Measurements from ENCODE around the gene WWC2.

WWC2 gene

GRCh38 chr4:183342541-183343533, 243.8 kb downstream of the WWC2 start:
- Mint-ChIP-seq H3K27ac (no peak overlapping the region), H3K27me3 (peaks cover 6 to 36% of the 10 kb centered on the region in 2 donors), H3K9me3 (no peaks in the 10 kb centered on the region), H3K4me3 (peak overlapping the region in 1 of 2 donors; percentile 56), H3K4me1 (ENCODE audit: low read depth in 2 of 2) (peaks cover 3 to 5% of the 10 kb centered on the region in 2 donors), H3K36me3 (ENCODE audit: insufficient read depth) (no peaks in the 10 kb centered on the region)
- no peak for DNase-seq
- peak; percentile 51 for ATAC-seq (replicated peaks)

GRCh38 chr4:183343730-183344129, 244.7 kb downstream of the WWC2 start:
- Mint-ChIP-seq H3K27me3 (peaks cover 6 to 45% of the 10 kb centered on the region in 2 donors), H3K27ac (no peak overlapping the region), H3K4me3 (peak overlapping the region in 1 of 2 donors; percentile 56), H3K9me3 (no peaks in the 10 kb centered on the region), H3K36me3 (ENCODE audit: insufficient read depth) (no peaks in the 10 kb centered on the region), H3K4me1 (ENCODE audit: low read depth in 2 of 2) (peaks cover 3 to 5% of the 10 kb centered on the region in 2 donors)
- DNase-seq: no peak
- no peak for ATAC-seq (replicated peaks)

- Mint-ChIP-seq H3K4me1 (ENCODE audit: low read depth in 2 of 2) (peaks cover 3 to 6% of the 10 kb centered on the region in 2 donors), H3K4me3 (no peak overlapping the region), H3K9me3 (no peaks in the 10 kb centered on the region), H3K27me3 (peaks cover 6 to 48% of the 10 kb centered on the region in 2 donors), H3K36me3 (ENCODE audit: insufficient read depth) (no peaks in the 10 kb centered on the region), H3K27ac (no peak overlapping the region)
- no peak for ATAC-seq (replicated peaks)
- DNase-seq: no peak
These were observed 245.6 kb downstream of the WWC2 start for GRCh38 chr4:183344523-183345255.

GRCh38 chr4:183345261-183345660, 246.2 kb downstream of the WWC2 start:
- DNase-seq (no peak), ATAC-seq (replicated peaks) (no peak)
- Mint-ChIP-seq H3K27ac (no peak overlapping the region), H3K36me3 (ENCODE audit: insufficient read depth) (no peaks in the 10 kb centered on the region), H3K4me1 (ENCODE audit: low read depth in 2 of 2) (peaks cover 3 to 6% of the 10 kb centered on the region in 2 donors), H3K27me3 (peaks cover 7 to 52% of the 10 kb centered on the region in 2 donors), H3K9me3 (no peaks in the 10 kb centered on the region), H3K4me3 (no peak overlapping the region)

- Mint-ChIP-seq H3K27ac (no peak overlapping the region), H3K9me3 (no peaks in the 10 kb centered on the region), H3K4me3 (no peak overlapping the region), H3K4me1 (ENCODE audit: low read depth in 2 of 2) (peaks cover 3 to 6% of the 10 kb centered on the region in 2 donors), H3K36me3 (ENCODE audit: insufficient read depth) (no peaks in the 10 kb centered on the region), H3K27me3 (peaks cover 16 to 71% of the 10 kb centered on the region in 2 donors)
- ATAC-seq (replicated peaks): no peak
- DNase-seq: no peak
These were observed 248.1 kb downstream of the WWC2 start for GRCh38 chr4:183347146-183347545.

- H3K36me3 Mint-ChIP-seq (ENCODE audit: insufficient read depth): no peaks in the 10 kb centered on the region
- H3K27me3 Mint-ChIP-seq: peaks cover 16 to 75% of the 10 kb centered on the region in 2 donors
- no peaks in the 10 kb centered on the region for H3K9me3 Mint-ChIP-seq
- H3K4me3 Mint-ChIP-seq: no peak overlapping the region
- DNase-seq (no peak), ATAC-seq (replicated peaks) (no peak)
- H3K27ac Mint-ChIP-seq: no peak overlapping the region
- H3K4me1 Mint-ChIP-seq (ENCODE audit: low read depth in 2 of 2): peaks cover 3 to 6% of the 10 kb centered on the region in 2 donors
These were observed 248.5 kb downstream of the WWC2 start for GRCh38 chr4:183347566-183347965.

- no peaks in the 10 kb centered on the region for H3K9me3 Mint-ChIP-seq
These were observed 249.1 kb downstream of the WWC2 start for GRCh38 chr4:183348136-183348535.

GRCh38 chr4:183348706-183349659, 249.9 kb downstream of the WWC2 start:
- H3K27me3 Mint-ChIP-seq: peaks cover 16 to 71% of the 10 kb centered on the region in 2 donors
- no peak overlapping the region for H3K4me3 Mint-ChIP-seq
- DNase-seq: no peak
- H3K27ac Mint-ChIP-seq: no peak overlapping the region
- no peaks in the 10 kb centered on the region for H3K36me3 Mint-ChIP-seq (ENCODE audit: insufficient read depth)
- H3K4me1 Mint-ChIP-seq (ENCODE audit: low read depth in 2 of 2): peaks cover 0 to 2% of the 10 kb centered on the region in 2 donors
- ATAC-seq (replicated peaks): no peak
- H3K9me3 Mint-ChIP-seq: no peaks in the 10 kb centered on the region

More at GRCh38 chr4:183348136-183348535, 249.1 kb downstream of the WWC2 start:
- H3K27ac Mint-ChIP-seq: no peak overlapping the region
- no peak overlapping the region for H3K4me3 Mint-ChIP-seq
- peaks cover 16 to 75% of the 10 kb centered on the region in 2 donors for H3K27me3 Mint-ChIP-seq
- H3K4me1 Mint-ChIP-seq (ENCODE audit: low read depth in 2 of 2): peaks cover 2 to 3% of the 10 kb centered on the region in 2 donors
- no peak for ATAC-seq (replicated peaks)
- no peaks in the 10 kb centered on the region for H3K36me3 Mint-ChIP-seq (ENCODE audit: insufficient read depth)
- DNase-seq: no peak

GRCh38 chr4:183349673-183350072, 250.6 kb downstream of the WWC2 start:
- no peak overlapping the region for H3K27ac Mint-ChIP-seq
- H3K36me3 Mint-ChIP-seq (ENCODE audit: insufficient read depth): no peaks in the 10 kb centered on the region
- ATAC-seq (replicated peaks): no peak
- DNase-seq: no peak
- no peaks in the 10 kb centered on the region for H3K9me3 Mint-ChIP-seq
- no peak overlapping the region for H3K4me3 Mint-ChIP-seq
- peaks cover 0 to 2% of the 10 kb centered on the region in 2 donors for H3K4me1 Mint-ChIP-seq (ENCODE audit: low read depth in 2 of 2)
- peaks cover 16 to 64% of the 10 kb centered on the region in 2 donors for H3K27me3 Mint-ChIP-seq

- no peak overlapping the region for H3K27ac Mint-ChIP-seq
- H3K36me3 Mint-ChIP-seq (ENCODE audit: insufficient read depth): no peaks in the 10 kb centered on the region
- peaks cover 11 to 64% of the 10 kb centered on the region in 2 donors for H3K27me3 Mint-ChIP-seq
- H3K4me1 Mint-ChIP-seq (ENCODE audit: low read depth in 2 of 2): peaks cover 0 to 2% of the 10 kb centered on the region in 2 donors
- ATAC-seq (replicated peaks): no peak
- DNase-seq: no peak
- peak overlapping the region in 1 of 2 donors; percentile 1 for H3K4me3 Mint-ChIP-seq
- no peaks in the 10 kb centered on the region for H3K9me3 Mint-ChIP-seq
These were observed 251.4 kb downstream of the WWC2 start for GRCh38 chr4:183350317-183351071.

- H3K27me3 Mint-ChIP-seq: peaks cover 15 to 75% of the 10 kb centered on the region in 2 donors
- peaks cover 0 to 2% of the 10 kb centered on the region in 2 donors for H3K4me1 Mint-ChIP-seq (ENCODE audit: low read depth in 2 of 2)
- no peak for DNase-seq
- no peak overlapping the region for H3K27ac Mint-ChIP-seq
- no peaks in the 10 kb centered on the region for H3K36me3 Mint-ChIP-seq (ENCODE audit: insufficient read depth)
- H3K9me3 Mint-ChIP-seq: no peaks in the 10 kb centered on the region
- H3K4me3 Mint-ChIP-seq: no peak overlapping the region
- ATAC-seq (replicated peaks): no peak
These were observed 253.5 kb downstream of the WWC2 start for GRCh38 chr4:183352546-183352945.

- Mint-ChIP-seq H3K9me3 (no peaks in the 10 kb centered on the region), H3K36me3 (ENCODE audit: insufficient read depth) (no peaks in the 10 kb centered on the region), H3K4me3 (no peak overlapping the region), H3K27ac (no peak overlapping the region), H3K27me3 (peaks cover 22 to 75% of the 10 kb centered on the region in 2 donors), H3K4me1 (ENCODE audit: low read depth in 2 of 2) (peaks cover 0 to 2% of the 10 kb centered on the region in 2 donors)
- ATAC-seq (replicated peaks) (no peak), DNase-seq (no peak)
These were observed 254.5 kb downstream of the WWC2 start for GRCh38 chr4:183353557-183353956.
